KG1 (cell line): Measurements from ENCODE around the gene CCL1.
A peak's percentile ranks its signal among the peaks of the same experiment; 100 is the strongest.

Source experiments
- DNase-seq: peaks from one replicate; lab custom pipeline; 2025; lab: John Stamatoyannopoulos, UW

CCL1 gene

GRCh38 chr17:34382621-34383124, 19.6 kb upstream of the CCL1 start:
- no peak for DNase-seq

GRCh38 chr17:34379868-34380267, 16.8 kb upstream of the CCL1 start:
- DNase-seq: no peak

- DNase-seq: peak; percentile 71
Measured at GRCh38 chr17:34378664-34379101, 15.7 kb upstream of the CCL1 start.

- DNase-seq: no peak
Measured at GRCh38 chr17:34377078-34377823, 14.2 kb upstream of the CCL1 start.

GRCh38 chr17:34375426-34375997, 12.5 kb upstream of the CCL1 start:
- DNase-seq: no peak

- no peak for DNase-seq
Measured at GRCh38 chr17:34374457-34374856, 11.4 kb upstream of the CCL1 start.

GRCh38 chr17:34371405-34372100, 8.5 kb upstream of the CCL1 start:
- DNase-seq: no peak

- DNase-seq: no peak
Measured at GRCh38 chr17:34370997-34371395, 8.0 kb upstream of the CCL1 start.

GRCh38 chr17:34370376-34370996, 7.5 kb upstream of the CCL1 start:
- no peak for DNase-seq

GRCh38 chr17:34369571-34369970, 6.5 kb upstream of the CCL1 start:
- no peak for DNase-seq

- no peak for DNase-seq
Measured at GRCh38 chr17:34368946-34369500, 6.0 kb upstream of the CCL1 start.

- DNase-seq: no peak
Measured at GRCh38 chr17:34368196-34368945, 5.3 kb upstream of the CCL1 start.

GRCh38 chr17:34367486-34368195, 4.6 kb upstream of the CCL1 start:
- no peak for DNase-seq

GRCh38 chr17:34366529-34367107, 3.6 kb upstream of the CCL1 start:
- no peak for DNase-seq

- DNase-seq: no peak
Measured at GRCh38 chr17:34366010-34366409, 3.0 kb upstream of the CCL1 start.

GRCh38 chr17:34365340-34365739, 2.3 kb upstream of the CCL1 start:
- DNase-seq: peak; percentile 26

GRCh38 chr17:34364751-34365150, 1.7 kb upstream of the CCL1 start:
- DNase-seq: no peak

GRCh38 chr17:34361478-34362061, 1.5 kb downstream of the CCL1 start:
- peak; percentile 82 for DNase-seq

- DNase-seq: no peak
Measured at GRCh38 chr17:34360601-34361270, 2.3 kb downstream of the CCL1 start.

GRCh38 chr17:34358631-34359030, 4.4 kb downstream of the CCL1 start:
- no peak for DNase-seq
